Measurements from ENCODE around the gene ENO1.

DNA sequence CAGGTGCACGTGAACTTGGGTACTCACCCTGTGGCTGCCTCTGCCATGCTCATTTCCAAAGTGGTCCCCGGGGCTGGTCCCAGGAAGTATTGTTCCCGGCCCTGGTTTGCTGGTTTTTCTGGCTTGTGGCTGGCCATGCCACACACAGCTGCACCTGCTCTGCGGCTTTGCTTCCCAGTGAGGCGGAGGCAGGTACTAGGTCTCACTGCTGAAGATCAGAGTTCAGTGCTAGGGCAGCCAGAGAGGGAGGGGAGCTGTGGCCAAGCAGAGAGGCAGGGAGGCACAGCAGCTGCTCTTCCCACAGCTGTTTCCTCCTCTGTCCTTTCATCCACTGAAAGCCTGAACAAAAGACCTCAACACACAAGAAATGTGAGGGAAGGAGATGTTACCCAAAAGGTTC, 30.5 kb downstream of the ENO1 start:
- TF ChIP-seq POLR2AphosphoS5 (IDR thresholded peaks at IDR 0.05; ENCODE audit: low read depth, low read length) (no peak), POLR2A (IDR thresholded peaks at IDR 0.05; ENCODE audit: low read depth, low read length) (no peak), SPI1 (IDR thresholded peaks at IDR 0.05; ENCODE audit: low read depth, low read length) (no peak), TAF1 (IDR thresholded peaks at IDR 0.05; ENCODE audit: low read depth, low read length) (no peak), PAX5 (IDR thresholded peaks at IDR 0.05; ENCODE audit: insufficient read depth, low read length, severe bottlenecking) (no peak), POU2F2 (IDR thresholded peaks at IDR 0.05; ENCODE audit: low read depth, low read length) (no peak)
